Measurements from ENCODE around the gene IFT27.

Gene IFT27

GRCh38 chr22:36817525-36817848 lies 41.6 kb upstream of the IFT27 start:
- no peak for DNase-seq (ENCODE audit: low read depth)
- TF ChIP-seq MAX (IDR thresholded peaks at IDR 0.05; ENCODE audit: low read depth, low read length) (no peak), POLR2A (IDR thresholded peaks at IDR 0.05; ENCODE audit: extremely low read depth, insufficient read length) (no peak), MYC (IDR thresholded peaks at IDR 0.05; ENCODE audit: low read depth, low read length) (no peak), CTCF (IDR thresholded peaks at IDR 0.05; ENCODE audit: low read depth, low read length) (no peak)
- no peak overlapping the region for H3K4me3 ChIP-seq (ENCODE audit: low read depth, low read length)

- no peak within 1 kb of the TSS for H3K4me3 ChIP-seq (ENCODE audit: low read depth, low read length)
- TF ChIP-seq MYC (IDR thresholded peaks at IDR 0.05; ENCODE audit: low read depth, low read length) (no peak), MAX (IDR thresholded peaks at IDR 0.05; ENCODE audit: low read depth, low read length) (no peak), POLR2A (IDR thresholded peaks at IDR 0.05; ENCODE audit: extremely low read depth, insufficient read length) (no peak), CTCF (IDR thresholded peaks at IDR 0.05; ENCODE audit: low read depth, low read length) (no peak)
- DNase-seq (ENCODE audit: low read depth) = no peak
Measured at GRCh38 chr22:36816636-36817524, 41.0 kb upstream of the IFT27 start, which contains the start of gene PVALB. TSS of gene PVALB (minus strand) at chr22:36817035. CDS start at chr22:36817005, 30 bp downstream.

GRCh38 chr22:36816339-36816635 lies 40.4 kb upstream of the IFT27 start:
- DNase-seq (ENCODE audit: low read depth) = no peak
- H3K4me3 ChIP-seq (ENCODE audit: low read depth, low read length) = no peak overlapping the region
- TF ChIP-seq POLR2A (IDR thresholded peaks at IDR 0.05; ENCODE audit: extremely low read depth, insufficient read length) = no peak
- TF ChIP-seq CTCF (IDR thresholded peaks at IDR 0.05; ENCODE audit: low read depth, low read length) = no peak
- TF ChIP-seq MAX (IDR thresholded peaks at IDR 0.05; ENCODE audit: low read depth, low read length) = no peak
- TF ChIP-seq MYC (IDR thresholded peaks at IDR 0.05; ENCODE audit: low read depth, low read length) = no peak

GRCh38 chr22:36815558-36816338 lies 39.8 kb upstream of the IFT27 start:
- H3K4me3 ChIP-seq (ENCODE audit: low read depth, low read length) = no peak overlapping the region
- DNase-seq (ENCODE audit: low read depth) = no peak
- no peak for TF ChIP-seq MYC (IDR thresholded peaks at IDR 0.05; ENCODE audit: low read depth, low read length)
- TF ChIP-seq POLR2A (IDR thresholded peaks at IDR 0.05; ENCODE audit: extremely low read depth, insufficient read length) = no peak
- no peak for TF ChIP-seq MAX (IDR thresholded peaks at IDR 0.05; ENCODE audit: low read depth, low read length)
- no peak for TF ChIP-seq CTCF (IDR thresholded peaks at IDR 0.05; ENCODE audit: low read depth, low read length)

GRCh38 chr22:36814801-36815200 lies 38.9 kb upstream of the IFT27 start:
- no peak for DNase-seq (ENCODE audit: low read depth)
- no peak overlapping the region for H3K4me3 ChIP-seq (ENCODE audit: low read depth, low read length)
- TF ChIP-seq MAX (IDR thresholded peaks at IDR 0.05; ENCODE audit: low read depth, low read length) = no peak
- TF ChIP-seq MYC (IDR thresholded peaks at IDR 0.05; ENCODE audit: low read depth, low read length) = no peak
- no peak for TF ChIP-seq CTCF (IDR thresholded peaks at IDR 0.05; ENCODE audit: low read depth, low read length)
- TF ChIP-seq POLR2A (IDR thresholded peaks at IDR 0.05; ENCODE audit: extremely low read depth, insufficient read length) = no peak
